HFF-Myc (cell line): ENCODE results near the gene TIMM22.
A peak's percentile ranks its signal among the peaks of the same experiment; 100 is the strongest.
"Not testable (repeated sequence)": the region's sequence is repeated elsewhere in the genome, so short reads cannot be mapped to it uniquely, and the experiment has no call there.

ENCODE experiments used
- DNase-seq: peaks from one replicate; pipeline ENCODE4 v3.0.0-alpha.2; 2011; ENCODE audit warnings: low read depth; ENCODE audit errors: extremely low read depth
- H3K4me3 ChIP-seq: replicated peaks from 2 replicates; pipeline ENCODE4 v1.5.1; 2011; ENCODE audit warnings: low read depth, mild to moderate bottlenecking, control low read depth, low read length
- TF ChIP-seq, protein P1 (sequence below): IDR thresholded peaks from 2 replicates; pipeline ENCODE4 v1.5.1; 2012; ENCODE audit warnings: mild to moderate bottlenecking, low read depth, low read length, control low read depth; ENCODE audit errors: missing control alignments

The TIMM22 gene

DNA sequence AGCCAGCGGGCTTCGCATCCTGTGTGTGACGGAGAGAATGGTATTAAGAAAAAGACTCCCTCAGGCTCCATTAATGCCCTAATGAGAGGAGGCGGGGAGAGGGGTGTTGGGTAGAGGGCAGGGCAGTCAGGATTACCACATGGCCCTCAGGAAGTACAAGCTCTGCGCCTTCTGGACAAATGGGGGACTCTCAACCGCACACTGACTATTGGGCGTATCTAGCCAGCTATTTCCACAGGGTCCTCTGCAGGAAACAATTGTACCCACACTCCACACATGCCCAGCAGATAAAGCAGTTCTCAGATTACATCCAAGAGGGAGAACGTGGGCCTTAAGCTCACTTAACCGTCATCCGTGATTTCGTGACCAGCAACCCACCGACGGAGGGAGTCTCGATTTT, 32.1 kb upstream of the TIMM22 start:
- TF ChIP-seq, protein P1, sequence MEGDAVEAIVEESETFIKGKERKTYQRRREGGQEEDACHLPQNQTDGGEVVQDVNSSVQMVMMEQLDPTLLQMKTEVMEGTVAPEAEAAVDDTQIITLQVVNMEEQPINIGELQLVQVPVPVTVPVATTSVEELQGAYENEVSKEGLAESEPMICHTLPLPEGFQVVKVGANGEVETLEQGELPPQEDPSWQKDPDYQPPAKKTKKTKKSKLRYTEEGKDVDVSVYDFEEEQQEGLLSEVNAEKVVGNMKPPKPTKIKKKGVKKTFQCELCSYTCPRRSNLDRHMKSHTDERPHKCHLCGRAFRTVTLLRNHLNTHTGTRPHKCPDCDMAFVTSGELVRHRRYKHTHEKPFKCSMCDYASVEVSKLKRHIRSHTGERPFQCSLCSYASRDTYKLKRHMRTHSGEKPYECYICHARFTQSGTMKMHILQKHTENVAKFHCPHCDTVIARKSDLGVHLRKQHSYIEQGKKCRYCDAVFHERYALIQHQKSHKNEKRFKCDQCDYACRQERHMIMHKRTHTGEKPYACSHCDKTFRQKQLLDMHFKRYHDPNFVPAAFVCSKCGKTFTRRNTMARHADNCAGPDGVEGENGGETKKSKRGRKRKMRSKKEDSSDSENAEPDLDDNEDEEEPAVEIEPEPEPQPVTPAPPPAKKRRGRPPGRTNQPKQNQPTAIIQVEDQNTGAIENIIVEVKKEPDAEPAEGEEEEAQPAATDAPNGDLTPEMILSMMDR = no peak
- H3K4me3 ChIP-seq = 0 out of 2 replicates have a peak overlapping the region, but pooled peaks have one; percentile 11
- DNase-seq = no peak

DNA sequence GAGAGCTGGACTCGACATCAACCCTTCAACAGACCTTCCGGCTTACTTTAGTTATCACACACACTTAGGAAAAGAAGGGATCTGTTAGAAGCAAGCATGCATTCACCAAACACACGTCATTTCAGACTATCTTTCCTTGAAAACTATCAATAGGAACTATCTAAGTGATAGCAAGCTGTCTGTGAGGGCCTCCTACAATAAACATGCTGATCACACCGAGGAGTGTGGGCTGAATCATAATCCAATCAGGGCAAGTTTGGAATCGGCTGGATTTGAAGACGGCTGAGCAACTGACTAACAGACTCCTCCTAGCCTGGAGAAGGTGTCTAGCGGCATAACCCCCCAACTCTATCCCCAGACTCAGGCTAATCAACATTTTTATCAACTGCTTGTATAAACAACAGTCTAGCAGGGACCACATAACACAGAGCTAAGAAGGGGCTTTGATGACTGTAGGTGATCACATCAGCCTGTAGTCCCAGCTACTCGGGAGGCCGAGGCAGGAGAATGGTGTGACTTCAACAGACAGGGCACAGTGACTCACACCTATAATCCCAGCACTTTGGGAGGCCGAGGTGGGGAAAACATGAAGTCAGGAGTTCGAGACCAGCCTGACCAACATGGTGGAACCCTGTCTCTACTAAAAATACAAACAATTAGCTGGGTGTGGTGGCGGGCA, 31.5 kb upstream of the TIMM22 start:
- TF ChIP-seq, protein P1 = no peak
- H3K4me3 ChIP-seq = 0 out of 2 replicates have a peak overlapping the region, but pooled peaks have one; percentile 11
- DNase-seq = no peak

DNA sequence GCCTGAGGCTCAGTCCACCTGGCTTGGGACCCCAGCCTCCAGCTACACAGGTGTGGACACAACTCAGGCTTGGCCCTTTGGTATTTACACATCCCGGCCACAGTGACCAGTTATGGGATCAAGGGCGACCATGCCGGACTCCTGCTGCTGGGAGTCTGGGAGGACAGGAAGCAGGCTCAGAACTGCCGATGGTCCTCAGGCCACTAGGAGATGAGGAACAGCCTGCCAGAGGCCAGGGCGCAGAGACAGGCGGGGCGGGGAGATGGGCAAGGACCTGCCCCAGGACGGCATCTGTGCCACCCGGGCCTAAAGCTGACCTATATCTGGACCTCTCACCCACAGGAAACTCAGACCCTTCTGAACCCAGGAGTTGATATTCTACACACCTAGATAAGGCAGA, 29.8 kb upstream of the TIMM22 start:
- no peak overlapping the region for H3K4me3 ChIP-seq
- DNase-seq = no peak
- TF ChIP-seq, protein P1 = no peak

DNA sequence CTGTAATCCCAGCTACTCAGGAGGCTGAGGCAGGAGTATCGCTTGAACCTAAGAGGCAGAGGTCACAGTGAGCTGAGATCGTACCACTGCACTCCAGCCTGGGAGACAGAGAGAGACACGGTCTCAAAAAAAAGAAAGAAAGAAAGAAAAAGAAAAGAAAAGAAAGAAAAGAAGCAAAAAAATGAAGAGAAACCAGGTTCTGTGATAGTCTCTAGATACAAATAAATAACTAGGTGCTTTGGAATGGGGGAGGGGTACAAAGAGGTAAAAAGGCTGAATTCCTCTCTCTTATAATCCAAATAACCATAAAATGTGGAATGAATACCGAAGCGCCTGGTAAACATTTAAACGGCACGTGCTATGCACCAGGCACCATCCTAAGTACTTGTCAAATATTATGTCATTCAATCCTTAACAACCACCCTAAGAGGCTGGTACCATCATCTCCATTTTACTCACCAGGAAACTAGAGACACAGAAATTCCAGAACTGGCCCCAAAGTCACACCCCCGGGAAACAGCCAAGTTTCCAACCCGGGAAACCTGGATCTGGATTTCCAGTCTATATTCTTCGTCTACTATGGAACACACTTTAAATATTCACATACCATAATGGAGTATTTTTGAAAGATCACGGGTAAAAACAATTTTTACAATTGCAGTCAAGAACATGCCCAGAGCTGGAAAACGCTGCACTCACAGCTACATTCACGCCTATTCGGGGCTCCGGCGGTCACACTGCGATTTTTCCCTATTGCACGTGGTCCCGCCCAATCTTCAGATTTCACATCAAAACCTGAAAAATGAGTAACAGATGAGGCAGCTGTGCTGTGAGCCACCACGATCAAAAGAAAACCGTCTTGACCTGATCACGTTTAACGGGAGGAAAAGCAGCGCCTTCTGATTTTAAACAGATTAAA, 27.9 kb upstream of the TIMM22 start:
- no peak for DNase-seq
- H3K4me3 ChIP-seq = peak overlapping the region; percentile 42
- TF ChIP-seq, protein P1 = no peak

DNA sequence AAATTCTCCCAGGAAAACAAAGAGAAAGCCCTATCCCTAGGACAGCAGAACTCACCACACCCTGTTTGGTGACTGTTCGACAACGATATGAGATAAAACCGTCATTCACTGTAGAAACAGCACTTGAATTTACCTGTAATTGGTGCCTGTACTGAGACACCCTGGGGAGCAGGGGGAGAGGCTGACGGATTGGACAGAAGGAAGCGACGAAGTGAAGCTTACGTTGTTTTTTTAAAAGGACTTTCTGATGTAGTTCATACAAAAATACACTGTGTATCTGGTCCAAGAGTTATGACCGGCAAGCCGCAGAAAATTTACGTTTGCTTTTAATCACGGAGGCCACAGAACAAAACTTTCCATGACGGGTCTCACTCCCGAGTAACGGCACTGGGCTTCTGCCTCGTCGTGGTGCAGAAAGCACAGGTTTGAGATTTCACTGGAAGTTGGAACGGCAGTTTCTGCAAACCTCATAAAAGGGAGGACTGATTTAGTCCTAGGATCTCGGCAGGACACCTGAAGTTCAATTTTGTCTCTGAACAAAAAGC, 27.0 kb upstream of the TIMM22 start:
- no peak for DNase-seq
- H3K4me3 ChIP-seq = peak overlapping the region; percentile 42
- TF ChIP-seq, protein P1 = no peak

DNA sequence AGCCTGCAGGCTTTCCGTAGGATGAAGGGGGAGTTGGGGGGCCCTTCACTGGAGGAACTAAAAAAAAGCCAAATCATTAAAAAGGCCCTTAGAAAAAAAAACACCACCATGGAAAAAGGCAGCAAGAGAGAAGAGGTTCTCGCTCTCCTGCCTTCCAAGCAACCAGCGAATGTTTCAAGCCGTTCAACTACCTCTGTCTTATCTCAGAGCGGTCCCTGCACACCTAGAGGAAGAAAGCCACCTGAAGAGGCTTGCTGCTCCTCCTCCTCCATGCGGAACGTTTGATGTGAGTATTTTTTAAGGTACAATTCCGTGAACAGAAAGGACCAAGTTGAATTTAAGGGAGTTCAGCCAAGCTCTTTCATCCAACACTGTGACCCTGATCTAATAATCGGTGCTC, 26.6 kb upstream of the TIMM22 start:
- DNase-seq = no peak
- TF ChIP-seq, protein P1 = no peak
- peak overlapping the region; percentile 42 for H3K4me3 ChIP-seq

DNA sequence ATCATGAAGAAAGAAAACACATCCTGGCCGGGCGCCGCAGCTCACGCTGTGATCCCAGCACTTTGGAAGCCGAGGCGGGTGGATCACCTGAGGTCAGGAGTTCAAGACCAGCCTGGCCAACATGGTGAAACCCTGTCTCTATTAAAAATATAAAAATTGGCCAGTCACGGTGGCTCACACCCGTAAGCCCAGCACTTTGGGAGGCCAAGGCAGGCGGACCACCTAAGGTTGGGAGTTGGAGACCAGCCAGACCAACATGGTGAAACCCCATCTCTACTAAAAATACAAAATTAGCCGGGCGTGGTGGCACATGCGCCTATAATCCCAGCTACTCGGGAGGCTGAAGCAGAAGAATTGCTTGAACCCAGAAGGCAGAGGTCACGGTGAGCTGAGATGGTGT, 25.1 kb upstream of the TIMM22 start:
- not testable (repeated sequence) for DNase-seq, H3K4me3 ChIP-seq
